ENCODE measurements around the gene HOXD1.

HOXD1 gene

DNA sequence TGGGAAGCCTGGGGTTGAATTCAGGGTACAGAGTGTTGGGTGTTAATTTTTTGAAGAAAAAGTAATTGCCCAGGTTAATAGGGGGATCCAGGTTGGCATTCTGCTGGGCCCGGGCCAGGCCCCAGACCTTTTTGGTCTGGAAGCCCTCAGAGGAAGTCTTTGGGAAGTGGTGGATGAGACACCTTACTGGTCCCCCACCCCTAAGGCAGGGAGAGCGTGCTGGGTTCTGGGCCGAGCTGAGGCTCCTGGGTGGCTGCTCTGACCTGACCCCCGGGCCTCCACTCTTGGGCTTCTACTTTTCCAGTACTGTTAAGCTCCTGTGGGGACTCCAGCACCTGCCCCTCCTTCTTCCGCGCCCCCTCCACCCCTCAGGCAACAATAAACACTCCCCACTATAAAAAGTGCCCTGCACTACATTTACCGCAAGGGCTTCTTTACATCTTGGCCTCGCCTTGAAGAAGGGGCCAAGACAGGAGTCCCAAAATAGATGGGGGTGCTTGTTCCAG lies 32.1 kb upstream of the HOXD1 start:
- Histone ChIP-seq H3K27me3 (replicated peaks; ENCODE audit: control insufficient read depth, insufficient read depth, low read length) (no peaks in the 10 kb centered on the region), H3K4me1 (ENCODE audit: control insufficient read depth, insufficient read depth, low read length) (no peaks in the 10 kb centered on the region), H3K9me3 (ENCODE audit: control insufficient read depth, low read length) (no peaks in the 10 kb centered on the region), H3K36me3 (ENCODE audit: control insufficient read depth, insufficient read depth, low read length, severe bottlenecking) (peaks cover 17% of the 10 kb centered on the region), H3K4me3 (ENCODE audit: low read length) (peak overlapping the region; percentile 74), H3K9ac (ENCODE audit: low read length) (no peak overlapping the region)
- DNase-seq (ENCODE audit: low read depth), result no peak

GRCh38 chr2:176156807-176157498 lies 31.5 kb upstream of the HOXD1 start, which contains the start of gene HOXD3:
HOXD3 (plus strand) TSS chr2:176157307; CDS start chr2:176169115, 11,808 bp downstream.
- H3K4me3 ChIP-seq (ENCODE audit: low read length), result peak within 1 kb of the TSS; percentile 74
- no peaks in the 10 kb centered on the region for H3K9me3 ChIP-seq (ENCODE audit: control insufficient read depth, low read length)
- H3K4me1 ChIP-seq (ENCODE audit: control insufficient read depth, insufficient read depth, low read length), result peaks cover 3% of the 10 kb centered on the region

GRCh38 chr2:176157499-176158185 lies 30.8 kb upstream of the HOXD1 start:
- Histone ChIP-seq H3K27me3 (replicated peaks; ENCODE audit: control insufficient read depth, insufficient read depth, low read length) (no peaks in the 10 kb centered on the region), H3K9ac (ENCODE audit: low read length) (peak overlapping the region; percentile 58), H3K36me3 (ENCODE audit: control insufficient read depth, insufficient read depth, low read length, severe bottlenecking) (peaks cover 17% of the 10 kb centered on the region), H3K9me3 (ENCODE audit: control insufficient read depth, low read length) (no peaks in the 10 kb centered on the region), H3K4me1 (ENCODE audit: control insufficient read depth, insufficient read depth, low read length) (peaks cover 9% of the 10 kb centered on the region), H3K4me3 (ENCODE audit: low read length) (peak overlapping the region; percentile 74)
- DNase-seq (ENCODE audit: low read depth), result no peak

More at GRCh38 chr2:176156807-176157498, 31.5 kb upstream of the HOXD1 start, which contains the start of gene HOXD3:
- peak within 1 kb of the TSS; percentile 58 for H3K9ac ChIP-seq (ENCODE audit: low read length)
- DNase-seq (ENCODE audit: low read depth), result no peak
- H3K36me3 ChIP-seq (ENCODE audit: control insufficient read depth, insufficient read depth, low read length, severe bottlenecking), result peaks cover 17% of the 10 kb centered on the region
- H3K27me3 ChIP-seq (replicated peaks; ENCODE audit: control insufficient read depth, insufficient read depth, low read length), result no peaks in the 10 kb centered on the region

DNA sequence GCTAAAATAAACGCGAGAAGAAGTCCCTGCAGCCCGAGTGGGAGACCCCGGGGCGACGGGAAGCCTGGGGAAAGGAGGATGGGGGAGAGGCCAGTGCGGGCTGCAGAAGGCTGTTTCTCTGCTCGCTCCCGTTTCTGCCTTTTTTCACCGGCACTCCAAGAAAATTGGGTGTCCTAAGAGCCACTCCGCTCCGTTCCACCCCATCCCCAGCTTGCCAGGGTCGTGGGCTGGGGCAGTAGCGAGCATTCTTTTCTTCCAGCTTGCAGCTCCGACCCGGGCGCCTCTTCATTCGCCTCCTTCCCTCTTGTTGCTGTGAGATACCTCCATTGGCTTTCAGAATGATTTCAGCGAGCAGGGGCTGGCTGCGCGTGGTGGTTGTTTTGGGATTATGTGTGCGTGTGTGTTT lies 30.3 kb upstream of the HOXD1 start:
- Histone ChIP-seq H3K36me3 (ENCODE audit: control insufficient read depth, insufficient read depth, low read length, severe bottlenecking) (peaks cover 14% of the 10 kb centered on the region), H3K4me3 (ENCODE audit: low read length) (no peak overlapping the region), H3K27me3 (replicated peaks; ENCODE audit: control insufficient read depth, insufficient read depth, low read length) (no peaks in the 10 kb centered on the region), H3K4me1 (ENCODE audit: control insufficient read depth, insufficient read depth, low read length) (peaks cover 9% of the 10 kb centered on the region), H3K9ac (ENCODE audit: low read length) (no peak overlapping the region), H3K9me3 (ENCODE audit: control insufficient read depth, low read length) (no peaks in the 10 kb centered on the region)
- no peak for DNase-seq (ENCODE audit: low read depth)

DNA sequence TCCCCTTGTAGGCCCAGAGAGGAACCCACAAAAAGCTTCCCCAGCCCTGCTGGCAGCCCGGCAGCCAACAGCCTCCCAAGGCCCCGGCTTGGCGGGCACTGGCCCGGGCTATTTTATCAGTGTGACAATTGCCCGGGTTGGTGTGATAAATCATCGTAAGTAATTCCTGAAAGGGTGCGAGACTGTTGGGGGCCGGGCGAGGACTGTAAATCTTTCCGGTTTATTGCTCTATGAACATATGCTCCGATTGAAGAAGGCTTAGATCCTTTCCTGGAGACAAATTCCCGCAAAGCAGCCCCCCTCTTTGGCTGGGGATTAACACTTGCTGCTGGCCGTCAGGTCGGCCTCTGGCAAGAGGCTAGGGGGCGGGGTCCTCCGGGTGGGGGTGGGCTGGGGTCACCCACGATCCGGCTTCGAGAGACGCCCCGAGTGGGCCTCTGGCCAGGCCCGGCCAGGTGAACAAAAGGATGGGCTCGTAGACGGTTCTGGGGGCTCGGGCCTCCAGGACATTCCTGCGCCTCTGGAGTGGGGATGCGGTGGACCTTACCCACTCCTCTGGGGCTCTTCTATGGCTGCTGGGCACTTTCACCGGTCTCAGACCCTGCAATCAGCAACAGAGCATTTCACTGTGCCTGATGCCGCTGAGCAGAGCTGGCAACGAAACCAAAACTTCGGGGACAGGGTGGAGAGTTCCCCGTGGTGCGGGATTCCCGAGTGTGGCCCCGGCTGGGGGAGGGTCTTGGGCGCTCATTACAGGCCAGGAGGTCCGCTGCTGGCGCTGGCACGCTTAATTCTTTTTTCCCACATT lies 29.4 kb upstream of the HOXD1 start:
- no peaks in the 10 kb centered on the region for H3K9me3 ChIP-seq (ENCODE audit: control insufficient read depth, low read length)
- no peak overlapping the region for H3K9ac ChIP-seq (ENCODE audit: low read length)
- no peak overlapping the region for H3K4me3 ChIP-seq (ENCODE audit: low read length)
- no peaks in the 10 kb centered on the region for H3K27me3 ChIP-seq (replicated peaks; ENCODE audit: control insufficient read depth, insufficient read depth, low read length)
- peaks cover 9% of the 10 kb centered on the region for H3K4me1 ChIP-seq (ENCODE audit: control insufficient read depth, insufficient read depth, low read length)
- peaks cover 7% of the 10 kb centered on the region for H3K36me3 ChIP-seq (ENCODE audit: control insufficient read depth, insufficient read depth, low read length, severe bottlenecking)
- DNase-seq (ENCODE audit: low read depth), result no peak

GRCh38 chr2:176159663-176160250 lies 28.7 kb upstream of the HOXD1 start:
- Histone ChIP-seq H3K27me3 (replicated peaks; ENCODE audit: control insufficient read depth, insufficient read depth, low read length) (no peaks in the 10 kb centered on the region), H3K9me3 (ENCODE audit: control insufficient read depth, low read length) (no peaks in the 10 kb centered on the region), H3K4me1 (ENCODE audit: control insufficient read depth, insufficient read depth, low read length) (peaks cover 9% of the 10 kb centered on the region), H3K4me3 (ENCODE audit: low read length) (peak overlapping the region; percentile 44), H3K9ac (ENCODE audit: low read length) (peak overlapping the region; percentile 51), H3K36me3 (ENCODE audit: control insufficient read depth, insufficient read depth, low read length, severe bottlenecking) (peaks cover 7% of the 10 kb centered on the region)
- DNase-seq (ENCODE audit: low read depth), result no peak

- Histone ChIP-seq H3K27me3 (replicated peaks; ENCODE audit: control insufficient read depth, insufficient read depth, low read length) (no peaks in the 10 kb centered on the region), H3K4me1 (ENCODE audit: control insufficient read depth, insufficient read depth, low read length) (peaks cover 9% of the 10 kb centered on the region), H3K9me3 (ENCODE audit: control insufficient read depth, low read length) (no peaks in the 10 kb centered on the region), H3K9ac (ENCODE audit: low read length) (peak overlapping the region; percentile 51), H3K36me3 (ENCODE audit: control insufficient read depth, insufficient read depth, low read length, severe bottlenecking) (peaks cover 1% of the 10 kb centered on the region), H3K4me3 (ENCODE audit: low read length) (peak overlapping the region; percentile 44)
- DNase-seq (ENCODE audit: low read depth), result no peak
These were observed 28.1 kb upstream of the HOXD1 start for GRCh38 chr2:176160251-176160985.

DNA sequence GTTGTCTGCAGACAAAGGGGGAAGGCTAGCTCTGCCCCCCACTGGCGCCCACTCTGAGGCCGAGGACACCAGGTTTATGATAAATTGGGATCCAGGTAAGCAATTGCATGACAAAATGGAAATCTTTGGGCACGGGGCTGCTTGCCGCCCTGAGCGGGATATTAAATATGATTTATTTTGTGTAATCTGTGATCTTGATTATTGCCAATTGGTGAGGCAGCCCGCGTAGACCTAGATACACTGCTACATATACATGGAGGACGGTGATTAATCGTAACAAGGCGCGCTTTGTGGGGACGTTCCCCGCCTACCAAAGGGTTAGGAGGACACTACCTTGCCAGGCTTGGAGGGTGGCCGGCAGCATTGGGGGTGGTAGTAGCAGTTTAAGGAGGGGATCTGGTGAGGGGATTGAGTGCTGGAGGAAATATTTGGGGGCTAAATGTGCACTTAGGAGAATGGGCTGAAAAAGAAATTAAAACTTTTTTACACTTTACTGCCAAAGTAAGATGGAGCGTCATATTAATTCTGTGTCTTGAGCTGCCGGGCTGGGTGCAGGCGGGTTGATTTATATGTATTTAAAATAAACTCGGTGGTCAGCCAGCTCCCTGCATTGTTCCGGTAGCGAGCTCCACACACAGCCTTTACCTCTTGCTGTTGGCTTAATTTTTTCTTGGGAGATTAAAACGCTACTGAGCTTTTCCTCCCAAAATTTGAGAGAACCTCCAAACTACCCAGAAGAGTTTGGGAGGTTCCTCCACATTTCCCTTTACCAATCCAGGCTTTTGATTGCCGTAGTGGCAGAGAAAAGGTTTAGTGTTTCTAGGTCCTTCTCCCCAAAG lies 27.3 kb upstream of the HOXD1 start:
- peak overlapping the region; percentile 72 for H3K4me3 ChIP-seq (ENCODE audit: low read length)
- H3K9ac ChIP-seq (ENCODE audit: low read length), result peak overlapping the region; percentile 42
- H3K4me1 ChIP-seq (ENCODE audit: control insufficient read depth, insufficient read depth, low read length), result peaks cover 9% of the 10 kb centered on the region
- no peaks in the 10 kb centered on the region for H3K27me3 ChIP-seq (replicated peaks; ENCODE audit: control insufficient read depth, insufficient read depth, low read length)
- no peaks in the 10 kb centered on the region for H3K36me3 ChIP-seq (ENCODE audit: control insufficient read depth, insufficient read depth, low read length, severe bottlenecking)
- DNase-seq (ENCODE audit: low read depth), result no peak
- no peaks in the 10 kb centered on the region for H3K9me3 ChIP-seq (ENCODE audit: control insufficient read depth, low read length)

- Histone ChIP-seq H3K4me1 (ENCODE audit: control insufficient read depth, insufficient read depth, low read length) (peaks cover 9% of the 10 kb centered on the region), H3K4me3 (ENCODE audit: low read length) (peak overlapping the region; percentile 72), H3K27me3 (replicated peaks; ENCODE audit: control insufficient read depth, insufficient read depth, low read length) (no peaks in the 10 kb centered on the region), H3K9me3 (ENCODE audit: control insufficient read depth, low read length) (no peaks in the 10 kb centered on the region), H3K36me3 (ENCODE audit: control insufficient read depth, insufficient read depth, low read length, severe bottlenecking) (no peaks in the 10 kb centered on the region), H3K9ac (ENCODE audit: low read length) (peak overlapping the region; percentile 48)
- peak; percentile 70 for DNase-seq (ENCODE audit: low read depth)
These were observed 26.4 kb upstream of the HOXD1 start for GRCh38 chr2:176161825-176162626.
